Adrenal gland (tissue), 5 donors: ENCODE measurements around the gene OOSP1.

ENCODE experiments used
- POLR2A ChIP-seq, 2 donors: fragments of 450-650 bp; IDR thresholded peaks; one replicate each; pipeline ENCODE4 v1.6.1; 2017; ENCODE audit warnings: antibody characterized with exemption in 2 of 2, mild to moderate bottlenecking in 2 of 2, moderate library complexity in 1 of 2
- TF ChIP-seq, protein P1 (sequence below), 6 experiments: fragments of 450-650 bp in 4 of 6; fragments of 200-600 bp in 2 of 6; sonication (generic) in 1 of 6; IDR thresholded peaks; 1 replicate in 5 of 6; 2 replicates in 1 of 6; pipeline versions ENCODE4 v1.5.1 to v1.8.0; 2016 to 2021; ENCODE audit warnings: antibody characterized with exemption in 6 of 6, mild to moderate bottlenecking in 2 of 6, moderate library complexity in 1 of 6
- donor health status: DM: no; HTN: no; CAD: no.

DNA sequence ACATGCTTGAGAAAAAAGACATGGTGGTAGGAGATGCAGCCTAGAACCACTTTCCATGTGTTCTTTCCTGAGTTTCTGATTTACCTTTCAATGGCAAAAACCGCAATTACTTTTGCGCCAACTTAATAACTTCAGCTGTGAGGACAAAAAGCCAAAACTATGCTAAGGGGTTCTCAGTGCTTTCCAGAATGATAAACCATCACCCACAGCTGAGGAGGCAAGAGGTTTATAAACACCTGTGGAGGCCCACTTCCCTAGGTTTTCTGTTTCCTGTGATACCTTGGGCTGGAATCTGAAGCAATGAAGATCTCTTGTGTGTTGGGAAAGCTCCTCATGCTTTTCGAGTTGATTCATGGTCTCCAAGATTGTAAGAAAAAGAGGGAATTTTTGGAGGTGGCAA, 25.5 kb downstream of the OOSP1 start, which contains the start of gene OOSP4A:
- TF ChIP-seq, protein P1, sequence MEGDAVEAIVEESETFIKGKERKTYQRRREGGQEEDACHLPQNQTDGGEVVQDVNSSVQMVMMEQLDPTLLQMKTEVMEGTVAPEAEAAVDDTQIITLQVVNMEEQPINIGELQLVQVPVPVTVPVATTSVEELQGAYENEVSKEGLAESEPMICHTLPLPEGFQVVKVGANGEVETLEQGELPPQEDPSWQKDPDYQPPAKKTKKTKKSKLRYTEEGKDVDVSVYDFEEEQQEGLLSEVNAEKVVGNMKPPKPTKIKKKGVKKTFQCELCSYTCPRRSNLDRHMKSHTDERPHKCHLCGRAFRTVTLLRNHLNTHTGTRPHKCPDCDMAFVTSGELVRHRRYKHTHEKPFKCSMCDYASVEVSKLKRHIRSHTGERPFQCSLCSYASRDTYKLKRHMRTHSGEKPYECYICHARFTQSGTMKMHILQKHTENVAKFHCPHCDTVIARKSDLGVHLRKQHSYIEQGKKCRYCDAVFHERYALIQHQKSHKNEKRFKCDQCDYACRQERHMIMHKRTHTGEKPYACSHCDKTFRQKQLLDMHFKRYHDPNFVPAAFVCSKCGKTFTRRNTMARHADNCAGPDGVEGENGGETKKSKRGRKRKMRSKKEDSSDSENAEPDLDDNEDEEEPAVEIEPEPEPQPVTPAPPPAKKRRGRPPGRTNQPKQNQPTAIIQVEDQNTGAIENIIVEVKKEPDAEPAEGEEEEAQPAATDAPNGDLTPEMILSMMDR (IDR thresholded peaks at IDR 0.05): no peak
- TF ChIP-seq POLR2A (IDR thresholded peaks at IDR 0.05): no peak
